Stimulated activated CD8-positive, alpha-beta memory T cell treated with anti-CD3 and anti-CD28 coated beads, Interleukin-4, amount 100 ng/mL, for 48 hours (primary cell): Measurements from ENCODE around the gene PRKCE.

ENCODE experiments used
- DNase-seq: peaks from one replicate; pipeline ENCODE4 v3.0.0-alpha.2; 2020

The PRKCE gene

DNA sequence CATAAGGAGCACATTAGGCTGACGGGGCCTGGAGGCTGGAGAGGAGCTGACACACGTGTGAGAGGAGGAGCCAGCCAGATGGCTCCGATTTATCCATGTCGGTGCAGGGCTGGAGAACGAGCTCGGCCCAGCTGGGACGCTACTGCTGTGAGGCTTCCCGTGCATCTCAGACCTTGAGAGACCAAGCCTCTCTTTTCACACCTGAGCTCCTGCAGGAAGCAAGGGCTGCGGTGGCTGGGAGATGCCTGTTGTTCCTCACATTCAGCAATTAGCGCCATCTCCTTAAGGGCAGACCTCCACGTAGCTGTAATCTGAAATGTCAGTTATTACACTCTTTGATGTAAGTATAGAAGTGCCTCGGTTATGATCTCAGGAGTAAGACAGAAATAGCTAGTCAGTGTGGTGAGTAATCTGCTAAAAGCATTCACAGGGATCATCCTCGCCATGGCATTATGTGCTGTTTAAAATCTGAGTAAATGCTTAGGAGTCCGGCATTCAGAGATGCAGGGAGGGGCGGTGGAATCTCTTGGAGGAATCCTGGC, 107.9 kb downstream of the PRKCE start:
- no peak for DNase-seq

- no peak for DNase-seq
Observed at GRCh38 chr2:45761635-45762034, 110.2 kb downstream of the PRKCE start.

GRCh38 chr2:45763255-45763654, 111.8 kb downstream of the PRKCE start:
- no peak for DNase-seq

- no peak for DNase-seq
Observed at GRCh38 chr2:45763797-45764196, 112.3 kb downstream of the PRKCE start.

DNA sequence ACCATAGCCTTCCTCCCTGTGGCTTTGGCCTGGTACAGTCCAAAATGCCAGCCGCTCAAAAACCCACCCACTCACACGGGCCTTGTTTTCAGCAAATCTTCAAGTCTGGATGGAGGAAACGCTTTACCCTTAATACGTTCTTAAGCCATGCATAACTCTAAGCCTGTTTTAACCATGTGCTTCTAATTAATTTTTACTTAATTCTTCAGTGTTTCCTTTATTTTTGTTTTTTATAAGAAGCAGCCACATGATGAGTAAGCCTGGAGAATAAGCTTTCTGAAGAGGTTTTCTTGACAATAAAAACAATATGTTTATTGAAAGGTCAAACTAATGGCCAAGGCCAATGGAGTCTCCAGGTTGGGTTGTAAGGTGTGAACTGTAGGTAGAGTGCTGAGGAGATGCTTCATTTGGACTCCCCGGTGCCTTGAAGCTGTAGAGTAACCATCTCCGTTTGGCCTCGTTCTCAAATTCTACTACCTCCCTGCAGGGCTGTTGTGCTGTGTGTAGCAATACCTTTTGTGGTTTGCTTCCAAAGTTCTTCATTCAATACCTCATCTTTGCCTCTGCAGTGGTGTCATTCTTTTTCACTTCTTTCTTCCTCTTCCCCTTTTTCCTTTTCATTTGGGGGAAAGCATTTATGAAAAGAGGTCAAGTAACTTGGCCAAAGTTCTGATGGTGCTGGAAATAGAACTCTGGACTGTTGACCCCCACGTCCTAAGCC, 113.7 kb downstream of the PRKCE start:
- DNase-seq = no peak

GRCh38 chr2:45765728-45766254, 114.3 kb downstream of the PRKCE start:
- DNase-seq = no peak

DNA sequence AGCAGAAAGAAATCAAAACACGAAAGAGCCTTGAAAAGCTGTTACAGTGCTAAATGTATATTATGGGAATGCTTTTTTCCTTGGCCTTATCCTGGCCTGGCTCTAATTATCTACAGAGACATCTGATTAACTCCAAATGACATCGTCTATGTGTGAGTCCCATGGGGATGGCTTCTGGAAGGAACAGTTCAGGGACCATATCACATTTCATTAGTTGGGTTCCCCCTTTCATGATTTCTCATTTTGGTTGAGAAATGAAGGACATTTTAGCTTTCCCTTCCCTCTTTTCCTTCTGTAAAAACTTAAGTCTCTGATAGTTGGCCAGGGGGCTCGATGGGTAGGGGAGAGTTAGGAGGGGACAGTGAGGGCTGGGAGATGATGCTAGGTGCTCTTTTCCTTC, 116.7 kb downstream of the PRKCE start:
- DNase-seq = no peak

- no peak for DNase-seq
Observed at GRCh38 chr2:45769056-45769455, 117.6 kb downstream of the PRKCE start.

- DNase-seq = no peak
Observed at GRCh38 chr2:45769854-45770576, 118.5 kb downstream of the PRKCE start.

DNA sequence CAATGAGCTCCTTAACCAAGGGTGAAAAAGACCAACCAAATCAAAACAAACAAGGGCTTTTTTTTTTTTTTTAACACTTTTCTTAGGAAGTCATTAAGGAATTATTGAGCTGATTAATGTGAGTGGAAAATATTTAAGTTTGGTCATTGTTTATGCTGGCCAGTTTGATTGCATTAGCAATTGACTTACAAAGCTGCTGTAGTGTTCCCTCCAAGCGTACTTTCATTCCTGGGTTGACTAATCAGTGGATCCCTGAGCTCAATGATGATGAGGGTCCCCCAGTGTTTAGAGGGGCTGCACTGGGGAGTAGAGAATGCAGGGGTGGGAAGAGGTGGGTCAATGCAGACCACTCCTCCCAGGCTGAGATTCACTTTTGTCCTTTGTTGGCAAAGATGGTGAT, 119.3 kb downstream of the PRKCE start:
- DNase-seq = no peak

- no peak for DNase-seq
Observed at GRCh38 chr2:45771261-45771660, 119.8 kb downstream of the PRKCE start.

DNA sequence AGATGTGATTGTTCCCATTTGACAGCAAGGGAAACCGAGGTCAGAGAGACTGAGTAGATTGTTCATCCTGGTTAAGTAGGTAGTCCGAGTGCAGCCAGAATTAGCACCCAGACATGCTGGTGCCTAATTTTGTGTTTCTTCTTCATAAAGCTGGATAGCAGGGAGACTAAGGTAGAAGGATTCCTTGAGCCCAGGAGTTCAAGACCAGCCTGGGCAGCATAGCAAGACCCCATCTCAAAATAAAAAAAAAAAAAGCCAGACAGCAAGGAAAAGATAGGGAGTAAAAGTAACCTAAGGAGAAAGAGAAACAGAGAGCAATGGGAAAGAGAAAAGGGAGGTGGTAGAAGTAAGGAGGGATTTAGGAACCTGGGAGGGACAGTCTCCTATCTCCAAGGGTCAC, 120.6 kb downstream of the PRKCE start:
- no peak for DNase-seq

- DNase-seq = no peak
Observed at GRCh38 chr2:45773909-45774308, 122.4 kb downstream of the PRKCE start.

DNA sequence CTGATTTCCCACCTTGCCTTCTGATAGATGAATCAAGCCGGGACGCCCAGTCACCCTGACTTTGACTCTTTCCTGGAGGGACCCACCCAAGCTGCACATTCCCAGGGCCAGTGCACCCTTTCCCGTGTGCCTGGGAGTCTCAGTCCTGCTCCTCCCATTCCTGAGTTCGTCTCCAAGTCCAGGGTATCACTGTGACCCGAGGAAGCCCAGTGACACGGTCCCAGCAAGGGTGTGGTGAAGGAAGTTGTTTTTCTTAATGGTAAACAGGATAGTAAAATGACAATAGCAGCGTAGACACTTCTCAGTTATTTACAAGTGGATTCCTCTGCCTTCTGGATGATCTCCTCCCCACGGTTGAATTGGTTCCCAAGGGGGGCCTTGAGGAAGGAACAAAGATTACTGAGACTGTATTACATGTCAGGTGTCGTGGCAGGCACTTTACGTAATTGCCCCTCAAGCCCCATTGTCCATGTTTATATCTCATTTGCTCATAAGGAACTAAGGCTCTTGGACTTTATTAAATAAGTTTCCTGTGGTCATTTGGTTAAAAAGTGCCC, 123.3 kb downstream of the PRKCE start:
- DNase-seq = no peak

GRCh38 chr2:45776160-45776955, 124.9 kb downstream of the PRKCE start:
- DNase-seq = no peak

GRCh38 chr2:45777996-45778719, 126.7 kb downstream of the PRKCE start:
- no peak for DNase-seq

- DNase-seq = peak; percentile 77
Observed at GRCh38 chr2:45778720-45779171, 127.3 kb downstream of the PRKCE start.

DNA sequence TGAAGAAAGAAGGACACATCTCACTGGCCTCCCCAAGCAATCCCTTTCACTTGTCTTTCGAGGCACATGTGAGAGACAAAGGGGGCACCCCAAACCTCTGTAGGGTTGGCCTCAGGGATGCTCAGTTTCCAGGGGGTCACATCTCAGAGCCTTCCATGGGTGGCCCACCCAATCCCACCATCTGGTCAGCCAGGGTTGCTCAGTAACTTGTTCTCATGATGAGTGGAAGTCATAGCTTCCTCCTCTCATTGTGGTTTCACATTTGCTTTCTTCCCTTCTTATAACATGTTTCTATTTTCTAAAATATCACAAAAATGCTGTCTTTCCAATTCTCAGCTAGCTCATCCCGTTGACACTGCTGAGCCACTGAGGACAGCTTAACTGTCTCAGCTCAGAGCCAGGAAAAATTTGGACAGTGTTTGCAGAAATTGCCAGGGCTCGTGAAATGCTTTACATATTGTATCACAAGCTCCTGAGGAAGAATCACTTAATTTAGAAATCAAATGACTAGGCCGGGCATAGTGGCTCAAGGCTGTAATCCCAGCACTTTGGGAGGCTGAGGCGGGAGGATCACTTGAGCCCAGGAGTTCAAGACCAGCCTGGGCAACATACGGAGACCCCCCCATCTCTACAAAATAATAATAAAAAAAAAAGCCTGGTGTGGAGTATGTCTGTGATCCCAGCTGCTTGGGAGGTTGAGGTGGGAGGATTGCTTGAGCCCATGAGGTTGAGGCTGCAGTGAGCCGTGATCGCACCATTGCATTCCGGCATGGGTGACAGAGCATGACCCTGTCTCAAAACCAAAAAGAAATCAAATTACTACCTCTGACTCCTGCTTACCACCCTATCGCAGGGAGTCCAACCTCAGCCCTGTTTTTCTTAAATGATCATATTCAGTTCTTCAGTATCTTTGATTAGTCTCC, 129.3 kb downstream of the PRKCE start:
- no peak for DNase-seq

- DNase-seq = no peak
Observed at GRCh38 chr2:45781464-45781811, 130.0 kb downstream of the PRKCE start.

DNA sequence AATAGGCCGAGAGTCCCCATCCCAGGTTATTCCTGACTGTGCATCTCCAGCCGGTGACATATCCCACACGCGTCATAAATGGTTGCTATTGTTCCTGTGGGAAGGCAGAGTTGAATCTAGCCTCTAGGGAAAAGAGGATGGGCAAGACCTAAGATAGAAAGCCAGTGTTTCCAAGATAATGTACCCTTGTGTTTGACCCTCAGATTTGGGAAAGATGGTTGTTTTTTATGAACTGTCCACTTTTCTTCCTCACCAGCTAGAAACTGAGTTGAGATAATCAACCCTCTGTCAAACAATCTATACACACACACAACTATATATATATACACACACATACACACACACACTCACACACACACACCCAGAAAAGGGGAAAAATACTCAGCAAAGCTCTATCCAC, 131.0 kb downstream of the PRKCE start:
- no peak for DNase-seq

DNA sequence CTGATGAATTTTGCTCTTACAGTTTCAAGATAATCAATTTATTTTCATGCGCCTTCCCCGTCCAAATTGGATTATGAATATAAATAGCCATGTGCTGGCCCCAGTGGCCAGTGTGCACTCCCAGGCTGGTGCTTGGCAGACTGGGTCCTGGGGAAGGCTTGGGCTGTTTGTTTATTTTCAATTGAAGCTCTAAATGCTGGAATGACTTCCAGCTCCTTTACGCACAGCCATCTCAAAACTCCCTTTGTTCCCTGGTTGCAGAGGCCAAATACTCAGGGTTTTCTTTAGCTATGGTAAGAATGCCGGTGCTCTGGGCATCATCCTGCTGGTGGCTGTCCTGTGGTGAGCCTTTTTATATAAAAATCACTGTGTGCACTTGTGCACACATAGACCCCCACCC, 131.5 kb downstream of the PRKCE start:
- DNase-seq = no peak
